PFSK-1 (cell line): Measurements from ENCODE around the gene HDAC6.
A peak's percentile ranks its signal among the peaks of the same experiment; 100 is the strongest.

ENCODE experiments used
- FOXP2 ChIP-seq: optimal IDR thresholded peaks from 2 replicates; pipeline ENCODE3; 2011; ENCODE audit warnings: borderline replicate concordance, control low read depth, inconsistent platforms; ENCODE audit not compliant: insufficient read depth; ENCODE audit errors: extremely low read length, extremely low read depth
- POLR2AphosphoS5 ChIP-seq: IDR thresholded peaks from 2 replicates; pipeline ENCODE4 v1.6.1; 2012; ENCODE audit warnings: low read depth, mild to moderate bottlenecking, control low read depth, low read length, moderate library complexity
- SIN3A ChIP-seq: IDR thresholded peaks from 2 replicates; pipeline ENCODE4 v1.6.1; 2012; ENCODE audit warnings: mild to moderate bottlenecking, low read length, moderate library complexity, borderline replicate concordance; ENCODE audit not compliant: insufficient read depth
- TAF1 ChIP-seq: IDR thresholded peaks from 2 replicates; pipeline ENCODE4 v1.6.1; 2012; ENCODE audit warnings: low read length, control low read depth, borderline replicate concordance; ENCODE audit not compliant: insufficient read depth
- TF ChIP-seq, protein P1 (sequence below), 2 experiments: IDR thresholded peaks; 2 replicates each; pipeline versions ENCODE4 v1.6.1 to v1.8.0; 2011 to 2012; ENCODE audit warnings: low read depth in 2 of 2, low read length in 2 of 2, control low read depth in 1 of 2, inconsistent platforms in 1 of 2, mild to moderate bottlenecking in 1 of 2, moderate library complexity in 1 of 2; ENCODE audit not compliant: insufficient read depth in 1 of 2

The HDAC6 gene

GRCh38 chrX:48834383-48834709 is 32.5 kb downstream of the HDAC6 start:
- TF ChIP-seq FOXP2 = no peak
- TF ChIP-seq, protein P1, sequence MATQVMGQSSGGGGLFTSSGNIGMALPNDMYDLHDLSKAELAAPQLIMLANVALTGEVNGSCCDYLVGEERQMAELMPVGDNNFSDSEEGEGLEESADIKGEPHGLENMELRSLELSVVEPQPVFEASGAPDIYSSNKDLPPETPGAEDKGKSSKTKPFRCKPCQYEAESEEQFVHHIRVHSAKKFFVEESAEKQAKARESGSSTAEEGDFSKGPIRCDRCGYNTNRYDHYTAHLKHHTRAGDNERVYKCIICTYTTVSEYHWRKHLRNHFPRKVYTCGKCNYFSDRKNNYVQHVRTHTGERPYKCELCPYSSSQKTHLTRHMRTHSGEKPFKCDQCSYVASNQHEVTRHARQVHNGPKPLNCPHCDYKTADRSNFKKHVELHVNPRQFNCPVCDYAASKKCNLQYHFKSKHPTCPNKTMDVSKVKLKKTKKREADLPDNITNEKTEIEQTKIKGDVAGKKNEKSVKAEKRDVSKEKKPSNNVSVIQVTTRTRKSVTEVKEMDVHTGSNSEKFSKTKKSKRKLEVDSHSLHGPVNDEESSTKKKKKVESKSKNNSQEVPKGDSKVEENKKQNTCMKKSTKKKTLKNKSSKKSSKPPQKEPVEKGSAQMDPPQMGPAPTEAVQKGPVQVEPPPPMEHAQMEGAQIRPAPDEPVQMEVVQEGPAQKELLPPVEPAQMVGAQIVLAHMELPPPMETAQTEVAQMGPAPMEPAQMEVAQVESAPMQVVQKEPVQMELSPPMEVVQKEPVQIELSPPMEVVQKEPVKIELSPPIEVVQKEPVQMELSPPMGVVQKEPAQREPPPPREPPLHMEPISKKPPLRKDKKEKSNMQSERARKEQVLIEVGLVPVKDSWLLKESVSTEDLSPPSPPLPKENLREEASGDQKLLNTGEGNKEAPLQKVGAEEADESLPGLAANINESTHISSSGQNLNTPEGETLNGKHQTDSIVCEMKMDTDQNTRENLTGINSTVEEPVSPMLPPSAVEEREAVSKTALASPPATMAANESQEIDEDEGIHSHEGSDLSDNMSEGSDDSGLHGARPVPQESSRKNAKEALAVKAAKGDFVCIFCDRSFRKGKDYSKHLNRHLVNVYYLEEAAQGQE (IDR thresholded peaks at IDR 0.05; ENCODE audit: insufficient read depth in 1 of 2, low read depth in 2 of 2, low read length in 2 of 2) = no peak
- no peak for TF ChIP-seq TAF1
- TF ChIP-seq SIN3A = no peak
- no peak for TF ChIP-seq POLR2AphosphoS5

GRCh38 chrX:48835524-48836329 is 33.9 kb downstream of the HDAC6 start, which contains the start of gene PCSK1N:
TSS of gene PCSK1N (minus strand) at chrX:48835610. CDS start at chrX:48835532, 78 bp downstream.
- TF ChIP-seq TAF1 = no peak
- TF ChIP-seq, protein P1 (IDR thresholded peaks at IDR 0.05; ENCODE audit: insufficient read depth in 1 of 2, low read depth in 2 of 2, low read length in 2 of 2) = peak in 1 of 2 experiments; percentile 52; a peak in 1 of 4 replicates

- TF ChIP-seq SIN3A = no peak
- TF ChIP-seq, protein P1 (IDR thresholded peaks at IDR 0.05; ENCODE audit: insufficient read depth in 1 of 2, low read depth in 2 of 2, low read length in 2 of 2) = no peak
- no peak for TF ChIP-seq POLR2AphosphoS5
- no peak for TF ChIP-seq TAF1
- no peak for TF ChIP-seq FOXP2
Observed at GRCh38 chrX:48839686-48840085, 37.8 kb downstream of the HDAC6 start.

DNA sequence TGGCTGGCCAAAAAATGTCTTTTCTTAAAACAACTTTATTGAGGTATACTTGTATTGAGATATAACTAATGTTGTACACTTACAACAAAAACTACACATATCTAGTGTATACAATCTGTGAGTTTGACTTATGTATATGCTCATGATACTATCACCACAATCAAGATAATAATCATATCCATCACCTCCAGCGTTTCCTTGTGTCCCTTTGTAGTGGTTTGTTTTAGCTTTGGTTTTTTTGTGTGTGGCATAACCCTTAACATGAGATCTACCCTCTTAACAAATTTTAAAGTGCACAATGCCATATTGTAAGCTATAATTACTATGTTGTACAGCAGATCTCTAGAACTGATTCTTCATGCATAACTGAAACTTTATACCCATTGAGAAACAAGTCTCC is 47.0 kb downstream of the HDAC6 start:
- no peak for TF ChIP-seq SIN3A
- TF ChIP-seq, protein P1 (IDR thresholded peaks at IDR 0.05; ENCODE audit: insufficient read depth in 1 of 2, low read depth in 2 of 2, low read length in 2 of 2) = no peak
- TF ChIP-seq TAF1 = no peak
- no peak for TF ChIP-seq FOXP2
- no peak for TF ChIP-seq POLR2AphosphoS5

DNA sequence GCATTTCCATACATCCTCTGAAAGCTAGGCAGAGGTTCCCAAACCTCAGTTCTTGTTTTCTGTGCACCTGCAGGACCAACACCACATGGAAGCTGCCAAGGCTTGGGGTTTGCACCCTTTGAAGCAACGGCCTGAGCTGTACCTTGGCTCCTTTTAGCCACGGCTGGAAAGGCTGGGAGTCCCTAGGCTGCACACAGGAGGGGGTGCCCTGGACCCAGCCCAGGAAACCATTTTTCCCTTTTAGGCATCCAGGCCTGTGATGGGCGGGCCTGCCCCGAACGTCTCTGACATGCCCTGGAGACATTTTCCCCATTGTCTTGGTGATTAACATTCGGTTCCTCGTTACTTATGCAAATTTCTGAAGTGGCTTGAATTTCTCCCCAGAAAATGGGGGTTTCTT is 51.0 kb downstream of the HDAC6 start:
- TF ChIP-seq POLR2AphosphoS5 (no peak), FOXP2 (no peak), TAF1 (no peak), SIN3A (no peak)
- TF ChIP-seq, protein P1 (IDR thresholded peaks at IDR 0.05; ENCODE audit: insufficient read depth in 1 of 2, low read depth in 2 of 2, low read length in 2 of 2) = no peak
